ENCODE results near the gene CCL7. TPM values are rescaled to one million over a fixed set of nuclear protein-coding genes. Genes with fewer than 3 reads are reported as not detected.

Gene CCL7
- total RNA-seq, 4 donors from 2014 or later = not detected

- no peak for DNase-seq
- Histone ChIP-seq H3K4me1 (peaks cover 0 to 28% (median 10%) of the 10 kb centered on the region in 4 donors), H3K9me3 (no peaks in the 10 kb centered on the region), H3K36me3 (no peaks in the 10 kb centered on the region), H3K27ac (peak overlapping the region; percentile 60 to 84 (median 60)), H3K4me3 (peak overlapping the region in 2 of 4 donors; percentile 17 to 37), H3K27me3 (no peaks in the 10 kb centered on the region)
- TF ChIP-seq, protein P1, sequence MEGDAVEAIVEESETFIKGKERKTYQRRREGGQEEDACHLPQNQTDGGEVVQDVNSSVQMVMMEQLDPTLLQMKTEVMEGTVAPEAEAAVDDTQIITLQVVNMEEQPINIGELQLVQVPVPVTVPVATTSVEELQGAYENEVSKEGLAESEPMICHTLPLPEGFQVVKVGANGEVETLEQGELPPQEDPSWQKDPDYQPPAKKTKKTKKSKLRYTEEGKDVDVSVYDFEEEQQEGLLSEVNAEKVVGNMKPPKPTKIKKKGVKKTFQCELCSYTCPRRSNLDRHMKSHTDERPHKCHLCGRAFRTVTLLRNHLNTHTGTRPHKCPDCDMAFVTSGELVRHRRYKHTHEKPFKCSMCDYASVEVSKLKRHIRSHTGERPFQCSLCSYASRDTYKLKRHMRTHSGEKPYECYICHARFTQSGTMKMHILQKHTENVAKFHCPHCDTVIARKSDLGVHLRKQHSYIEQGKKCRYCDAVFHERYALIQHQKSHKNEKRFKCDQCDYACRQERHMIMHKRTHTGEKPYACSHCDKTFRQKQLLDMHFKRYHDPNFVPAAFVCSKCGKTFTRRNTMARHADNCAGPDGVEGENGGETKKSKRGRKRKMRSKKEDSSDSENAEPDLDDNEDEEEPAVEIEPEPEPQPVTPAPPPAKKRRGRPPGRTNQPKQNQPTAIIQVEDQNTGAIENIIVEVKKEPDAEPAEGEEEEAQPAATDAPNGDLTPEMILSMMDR (IDR thresholded peaks at IDR 0.05) = no peak
- no peak for TF ChIP-seq POLR2A (IDR thresholded peaks at IDR 0.05)
Observed at GRCh38 chr17:34255841-34256240, 14.2 kb upstream of the CCL7 start.

- Histone ChIP-seq H3K27ac (no peak overlapping the region), H3K27me3 (no peaks in the 10 kb centered on the region), H3K9me3 (no peaks in the 10 kb centered on the region), H3K36me3 (no peaks in the 10 kb centered on the region), H3K4me3 (no peak overlapping the region), H3K4me1 (peaks cover 0 to 18% (median 3%) of the 10 kb centered on the region in 4 donors)
- no peak for DNase-seq
- TF ChIP-seq POLR2A (IDR thresholded peaks at IDR 0.05) = no peak
- TF ChIP-seq, protein P1 (IDR thresholded peaks at IDR 0.05) = no peak
Observed at GRCh38 chr17:34257299-34257985, 12.6 kb upstream of the CCL7 start.

- H3K27me3 ChIP-seq = no peaks in the 10 kb centered on the region
- no peaks in the 10 kb centered on the region for H3K9me3 ChIP-seq
- H3K36me3 ChIP-seq = no peaks in the 10 kb centered on the region
- peaks cover 0 to 13% (median 2%) of the 10 kb centered on the region in 4 donors for H3K4me1 ChIP-seq
- H3K4me3 ChIP-seq = no peak overlapping the region
- H3K27ac ChIP-seq = no peak overlapping the region
- TF ChIP-seq POLR2A (IDR thresholded peaks at IDR 0.05) = no peak
- TF ChIP-seq, protein P1 (IDR thresholded peaks at IDR 0.05) = no peak
- no peak for DNase-seq
Observed at GRCh38 chr17:34257986-34258326, 12.1 kb upstream of the CCL7 start.

GRCh38 chr17:34259146-34259545 lies 10.9 kb upstream of the CCL7 start:
- Histone ChIP-seq H3K4me3 (no peak overlapping the region), H3K9me3 (no peaks in the 10 kb centered on the region), H3K27ac (no peak overlapping the region), H3K27me3 (no peaks in the 10 kb centered on the region), H3K36me3 (no peaks in the 10 kb centered on the region), H3K4me1 (peaks cover 0 to 7% (median 0%) of the 10 kb centered on the region in 4 donors)
- no peak for DNase-seq
- TF ChIP-seq, protein P1 (IDR thresholded peaks at IDR 0.05) = no peak
- TF ChIP-seq POLR2A (IDR thresholded peaks at IDR 0.05) = no peak

- Histone ChIP-seq H3K4me1 (no peaks in the 10 kb centered on the region), H3K36me3 (no peaks in the 10 kb centered on the region), H3K9me3 (no peaks in the 10 kb centered on the region), H3K27me3 (no peaks in the 10 kb centered on the region), H3K27ac (no peak overlapping the region), H3K4me3 (no peak overlapping the region)
- TF ChIP-seq POLR2A (IDR thresholded peaks at IDR 0.05) = no peak
- TF ChIP-seq, protein P1 (IDR thresholded peaks at IDR 0.05) = no peak
- DNase-seq = no peak
Observed at GRCh38 chr17:34260861-34261260, 9.2 kb upstream of the CCL7 start.
